Lung (tissue), 12 donors: ENCODE measurements around the gene TLL1. TPM values are rescaled to one million over a fixed set of nuclear protein-coding genes. Genes with fewer than 3 reads are reported as not detected.
A peak's percentile ranks its signal among the peaks of the same experiment; 100 is the strongest.

Source experiments
- ATAC-seq: fragments of 200-7000 bp; cut with Tn5 transposase; one replicate; pipeline ENCODE4 v1.9.1; 2020; ENCODE audit warnings: moderate number of reproducible peaks; ENCODE audit not compliant: insufficient read depth, low FRiP score
- DNase-seq, 3 donors: peaks; one replicate each; pipeline ENCODE4 v3.0.0-alpha.2; 2013 to 2017
- H3K27ac ChIP-seq, 2 donors: one replicate each; pipeline ENCODE4 v1.5.1; 2013; ENCODE audit warnings: mild to moderate bottlenecking in 2 of 2, moderate library complexity in 2 of 2, control low read depth in 1 of 2, inconsistent platforms in 1 of 2, low read depth in 1 of 2, low read length in 1 of 2
- H3K27me3 ChIP-seq, 3 donors: one replicate each; pipeline ENCODE4 v1.5.1; 2013; ENCODE audit warnings: low read length in 2 of 3; ENCODE audit not compliant: control insufficient read depth in 3 of 3, insufficient read depth in 3 of 3
- H3K36me3 ChIP-seq, 4 donors: one replicate each; pipeline ENCODE4 v1.5.1; 2013; ENCODE audit warnings: low read length in 4 of 4, mild to moderate bottlenecking in 1 of 4, moderate library complexity in 1 of 4; ENCODE audit not compliant: control insufficient read depth in 4 of 4, insufficient read depth in 4 of 4
- H3K4me1 ChIP-seq, 5 donors: one replicate each; pipeline ENCODE4 v1.5.1; 2013; ENCODE audit warnings: low read length in 5 of 5, mild to moderate bottlenecking in 2 of 5, moderate library complexity in 1 of 5; ENCODE audit not compliant: control insufficient read depth in 5 of 5, insufficient read depth in 5 of 5
- H3K4me3 ChIP-seq: one replicate; pipeline ENCODE4 v1.5.1; 2013; ENCODE audit warnings: mild to moderate bottlenecking, control low read depth, moderate library complexity
- H3K9ac ChIP-seq, 2 donors: one replicate each; pipeline ENCODE4 v1.5.1; 2013; ENCODE audit warnings: low read length in 2 of 2, control low read depth in 1 of 2; ENCODE audit not compliant: insufficient read depth in 1 of 2
- H3K9me3 ChIP-seq, 4 donors: one replicate each; pipeline ENCODE4 v1.5.1; 2013; ENCODE audit warnings: low read length in 3 of 4, mild to moderate bottlenecking in 1 of 4, moderate library complexity in 1 of 4; ENCODE audit not compliant: control insufficient read depth in 4 of 4, insufficient read depth in 3 of 4
- CTCF ChIP-seq: IDR thresholded peaks from 2 replicates; pipeline ENCODE4 v1.5.1; 2012; ENCODE audit warnings: mild to moderate bottlenecking; ENCODE audit errors: control extremely low read depth, extremely low read depth
- WGBS, 2 donors: extraction: QIAGEN DNeasy Blood & Tissue Kit; methylation state at CpG; one replicate each; pipeline ENCODE4 v1.1.7; 2013; 5-methylcytosine and 5-hydroxymethylcytosine counted together
- polyA plus RNA-seq, 2 donors: library from polyadenylated mRNA; stranded (reverse); fragments of 200-250 nt; gene quantifications; one replicate each; pipeline ENCODE4 v1.2.1, GENCODE V29; 2013
- total RNA-seq, 2 donors: library from RNA; depleted of rRNA in 1 of 2; stranded (reverse); fragments of >200 nt in 1 of 2; gene quantifications; one replicate each; pipeline ENCODE4 v1.2.1, GENCODE V29; 2014 to 2021
- donor health status: control.
- donor health status: control.
- donor health status: Bipolar disorder and iron deficiency.
- donor health status: healthy.
- donor health status: DM: yes; HTN: yes; CAD: no.

Gene TLL1
- total and polyA plus RNA-seq, 4 donors = 0.93 to 5.7 (median 1.9) TPM

DNA sequence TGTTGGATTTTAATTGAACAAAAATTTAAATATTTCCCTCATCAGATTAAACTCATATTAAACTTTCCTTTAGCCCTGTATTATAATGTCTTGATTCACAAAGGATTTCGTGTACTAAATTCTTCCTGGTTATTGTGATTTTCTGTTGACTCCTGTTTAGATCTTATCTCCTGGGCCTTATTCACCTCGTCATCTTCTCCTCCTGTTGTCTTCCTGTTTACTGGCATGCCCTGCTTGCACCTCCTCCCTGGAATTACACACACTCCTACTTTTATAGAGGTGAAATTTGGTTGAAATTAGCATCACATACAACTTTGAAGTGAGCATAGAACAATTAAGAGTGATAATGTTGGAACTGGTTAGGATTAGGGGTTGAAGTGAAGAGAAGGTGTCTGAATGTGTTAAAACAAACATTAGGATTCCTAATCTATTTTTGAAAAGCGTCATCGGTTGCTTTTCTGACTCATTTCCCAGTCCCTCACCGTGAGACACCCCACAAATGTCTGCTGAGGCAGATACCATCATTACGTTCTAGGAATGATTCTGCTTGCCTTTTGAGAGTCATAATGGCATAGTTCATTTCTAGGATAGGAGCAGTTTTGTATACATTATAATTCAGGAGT, 32.5 kb downstream of the TLL1 start:
- H3K27ac ChIP-seq = peak overlapping the region in 1 of 2 donors; percentile 23
- H3K9me3 ChIP-seq = peaks cover 0 to 2% (median 0%) of the 10 kb centered on the region in 4 donors
- ATAC-seq = no peak
- DNase-seq = no peak
- H3K27me3 ChIP-seq = no peaks in the 10 kb centered on the region
- H3K36me3 ChIP-seq = no peaks in the 10 kb centered on the region
- H3K4me1 ChIP-seq = peaks cover 0 to 2% (median 0%) of the 10 kb centered on the region in 5 donors
- H3K4me3 ChIP-seq = no peak overlapping the region
- TF ChIP-seq CTCF = no peak
- 59 to 67% methylated on average over 6 of the region's 6 CpGs for WGBS, 2 donors
- no peak overlapping the region for H3K9ac ChIP-seq

- H3K27ac ChIP-seq = no peak overlapping the region
- ATAC-seq (no peak), DNase-seq (peak in 1 of 3 donors; percentile 23)
Measured at GRCh38 chr4:165906272-165906671, 33.2 kb downstream of the TLL1 start.

GRCh38 chr4:165909947-165910346, 36.9 kb downstream of the TLL1 start:
- no peak for TF ChIP-seq CTCF
- no peak overlapping the region for H3K9ac ChIP-seq
- DNase-seq = no peak
- no peaks in the 10 kb centered on the region for H3K27me3 ChIP-seq
- H3K36me3 ChIP-seq = no peaks in the 10 kb centered on the region
- no peak for ATAC-seq
- no peaks in the 10 kb centered on the region for H3K4me1 ChIP-seq
- no peaks in the 10 kb centered on the region for H3K9me3 ChIP-seq
- no peak overlapping the region for H3K4me3 ChIP-seq
- no peak overlapping the region for H3K27ac ChIP-seq
- 70 to 86% methylated on average over 2 of the region's 2 CpGs for WGBS, 2 donors

More at GRCh38 chr4:165906272-165906671, 33.2 kb downstream of the TLL1 start:
- TF ChIP-seq CTCF = no peak
- Histone ChIP-seq H3K9ac (no peak overlapping the region), H3K36me3 (no peaks in the 10 kb centered on the region), H3K27me3 (no peaks in the 10 kb centered on the region), H3K4me1 (peaks cover 0 to 2% (median 0%) of the 10 kb centered on the region in 5 donors), H3K9me3 (peaks cover 0 to 2% (median 0%) of the 10 kb centered on the region in 4 donors), H3K4me3 (no peak overlapping the region)
- 67% methylated on average over 1 of the region's 1 CpG for WGBS, 2 donors

DNA sequence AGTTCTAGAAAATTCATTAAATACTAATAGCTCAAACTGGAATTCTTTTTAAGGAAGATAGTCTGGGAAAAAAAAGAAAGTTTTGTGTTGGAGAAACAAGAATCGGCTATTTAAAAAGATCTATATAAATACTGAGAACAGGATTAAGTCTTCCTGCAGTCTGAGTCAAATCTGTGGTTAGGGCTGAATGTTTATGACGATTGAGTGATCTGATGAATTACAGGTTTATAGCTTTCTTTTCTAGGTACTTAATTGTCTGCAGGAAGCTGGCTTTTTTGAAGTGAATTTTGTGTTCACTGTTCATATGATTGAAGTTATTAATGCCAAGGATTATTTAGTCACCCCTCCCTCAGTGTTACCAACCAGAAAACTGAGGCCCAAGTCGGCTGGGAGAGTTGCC, 42.2 kb downstream of the TLL1 start:
- H3K9ac ChIP-seq = no peak overlapping the region
- H3K27me3 ChIP-seq = no peaks in the 10 kb centered on the region
- ATAC-seq (no peak), DNase-seq (no peak)
- H3K4me3 ChIP-seq = no peak overlapping the region
- H3K27ac ChIP-seq = no peak overlapping the region
- no peaks in the 10 kb centered on the region for H3K36me3 ChIP-seq
- no peak for TF ChIP-seq CTCF
- 68 to 72% methylated on average over 3 of the region's 3 CpGs for WGBS, 2 donors
- no peaks in the 10 kb centered on the region for H3K9me3 ChIP-seq
- H3K4me1 ChIP-seq = peaks cover 0 to 5% (median 0%) of the 10 kb centered on the region in 5 donors
